Measurements from ENCODE around the gene IFI27L2. TPM values are rescaled to one million over a fixed set of nuclear protein-coding genes. Genes with fewer than 3 reads are reported as not detected.
A peak's percentile ranks its signal among the peaks of the same experiment; 100 is the strongest.

The IFI27L2 gene
- total and polyA plus RNA-seq, 2 experiments from 2014 or later: 95.3 to 170 TPM

GRCh38 chr14:94079891-94080620, 49.3 kb downstream of the IFI27L2 start:
- Histone ChIP-seq H3K27me3 (replicated peaks; ENCODE audit: insufficient read depth) (no peaks in the 10 kb centered on the region), H3K9me3 (ENCODE audit: low read depth) (no peaks in the 10 kb centered on the region), H3K9me2 (ENCODE audit: insufficient read depth) (no peaks in the 10 kb centered on the region), H3K27ac (peak overlapping the region; percentile 86), H3K4me2 (ENCODE audit: unreplicated experiment) (peak overlapping the region; percentile 92), H4K20me1 (ENCODE audit: insufficient read depth) (peaks cover 19% of the 10 kb centered on the region), H3K36me3 (ENCODE audit: low read depth) (peaks cover 25% of the 10 kb centered on the region), H3F3A (ENCODE audit: insufficient read depth) (no peaks in the 10 kb centered on the region), H3K4me1 (ENCODE audit: insufficient read depth) (peaks cover 35% of the 10 kb centered on the region), H2AFZ (peak overlapping the region; percentile 99), H3K4me3 (peak overlapping the region; percentile 87), H3K9ac (peak overlapping the region; percentile 96), H3K79me2 (ENCODE audit: insufficient read depth) (peaks cover 84% of the 10 kb centered on the region)
- 2 to 3% methylated on average over 15 of the region's 15 CpGs for WGBS, 2 experiments (ENCODE audit: low coverage in 1 of 2, low lambda C conversion rate in 2 of 2, missing lambda C conversion rate in 2 of 2)
- in situ Hi-C loops (cut with MboI): no loop called here
- TF ChIP-seq EZH2phosphoT487 (IDR thresholded peaks at IDR 0.05; ENCODE audit: insufficient read depth, low read depth): no peak
- no peak for TF ChIP-seq EZH2 (IDR thresholded peaks at IDR 0.05; ENCODE audit: insufficient read depth, poor library complexity, severe bottlenecking)
- peak; percentile 40 for DNase-seq

GRCh38 chr14:94077823-94078222, 51.6 kb downstream of the IFI27L2 start:
- H2AFZ ChIP-seq: no peak overlapping the region
- no peak for TF ChIP-seq EZH2 (IDR thresholded peaks at IDR 0.05; ENCODE audit: insufficient read depth, poor library complexity, severe bottlenecking)
- TF ChIP-seq EZH2phosphoT487 (IDR thresholded peaks at IDR 0.05; ENCODE audit: insufficient read depth, low read depth): no peak
- H3K9me3 ChIP-seq (ENCODE audit: low read depth): no peaks in the 10 kb centered on the region
- peaks cover 96% of the 10 kb centered on the region for H3K79me2 ChIP-seq (ENCODE audit: insufficient read depth)
- DNase-seq: no peak
- 77 to 83% methylated on average over 5 of the region's 5 CpGs for WGBS, 2 experiments (ENCODE audit: low coverage in 1 of 2, low lambda C conversion rate in 2 of 2, missing lambda C conversion rate in 2 of 2)
- no peak overlapping the region for H3K27ac ChIP-seq
- H3K4me3 ChIP-seq: peak overlapping the region; percentile 87
- peaks cover 19% of the 10 kb centered on the region for H4K20me1 ChIP-seq (ENCODE audit: insufficient read depth)
- H3F3A ChIP-seq (ENCODE audit: insufficient read depth): peaks cover 7% of the 10 kb centered on the region; the same call in 1 of the 2 replicates
- H3K9me2 ChIP-seq (ENCODE audit: insufficient read depth): no peaks in the 10 kb centered on the region
- no peak overlapping the region for H3K9ac ChIP-seq
- peaks cover 35% of the 10 kb centered on the region for H3K4me1 ChIP-seq (ENCODE audit: insufficient read depth)
- H3K36me3 ChIP-seq (ENCODE audit: low read depth): peaks cover 35% of the 10 kb centered on the region
- in situ Hi-C loops (cut with MboI): no loop called here
- peak overlapping the region; percentile 92 for H3K4me2 ChIP-seq (ENCODE audit: unreplicated experiment)
- H3K27me3 ChIP-seq (replicated peaks; ENCODE audit: insufficient read depth): no peaks in the 10 kb centered on the region

Other genes with a start within 250 kb of the IFI27L2 start
- not detected in 2 replicates for gene FAM181A, start 202.3 kb downstream of the IFI27L2 start, total RNA-seq (2014; rRNA removed; shearing (Covaris generic))
- gene FAM181A, start 202.3 kb downstream of the IFI27L2 start, polyA plus RNA-seq (2016; fragmentation: Nextera tagmentation; extraction: Ambion mirVana): not detected in 2 replicates
- gene ASB2, start 153.0 kb downstream of the IFI27L2 start, total RNA-seq (2014; rRNA removed; shearing (Covaris generic)): not detected in 2 replicates
- gene ASB2, start 153.0 kb downstream of the IFI27L2 start, polyA plus RNA-seq (2016; fragmentation: Nextera tagmentation; extraction: Ambion mirVana): 0.06 and 0.18 TPM in 2 replicates
- not detected in 2 replicates for gene CCDC197, start 132.3 kb downstream of the IFI27L2 start, total RNA-seq (2014; rRNA removed; shearing (Covaris generic))
- gene CCDC197, start 132.3 kb downstream of the IFI27L2 start, polyA plus RNA-seq (2016; fragmentation: Nextera tagmentation; extraction: Ambion mirVana): not detected in 2 replicates
- 1.0 and 1.9 TPM in 2 replicates for gene OTUB2, start 103.3 kb downstream of the IFI27L2 start, total RNA-seq (2014; rRNA removed; shearing (Covaris generic))
- gene OTUB2, start 103.3 kb downstream of the IFI27L2 start, polyA plus RNA-seq (2016; fragmentation: Nextera tagmentation; extraction: Ambion mirVana): 1.3 and 1.6 TPM in 2 replicates
- 123 and 125 TPM in 2 replicates for gene DDX24, start 48.4 kb downstream of the IFI27L2 start, total RNA-seq (2014; rRNA removed; shearing (Covaris generic))
- gene DDX24, start 48.4 kb downstream of the IFI27L2 start, polyA plus RNA-seq (2016; fragmentation: Nextera tagmentation; extraction: Ambion mirVana): 143 and 149 TPM in 2 replicates
- 13.5 and 14.2 TPM in 2 replicates for gene IFI27L1, start 48.3 kb downstream of the IFI27L2 start, total RNA-seq (2014; rRNA removed; shearing (Covaris generic))
- gene IFI27L1, start 48.3 kb downstream of the IFI27L2 start, polyA plus RNA-seq (2016; fragmentation: Nextera tagmentation; extraction: Ambion mirVana): 31.8 and 32.6 TPM in 2 replicates
- not detected in 2 replicates for gene IFI27, start 18.9 kb downstream of the IFI27L2 start, total RNA-seq (2014; rRNA removed; shearing (Covaris generic))
- not detected in 2 replicates for gene IFI27, start 18.9 kb downstream of the IFI27L2 start, polyA plus RNA-seq (2016; fragmentation: Nextera tagmentation; extraction: Ambion mirVana)
- gene PPP4R4, start 44.7 kb upstream of the IFI27L2 start, total RNA-seq (2014; rRNA removed; shearing (Covaris generic)): under 0.01 and 0.22 TPM in 2 replicates
- gene PPP4R4, start 44.7 kb upstream of the IFI27L2 start, polyA plus RNA-seq (2016; fragmentation: Nextera tagmentation; extraction: Ambion mirVana): 0.11 TPM in 2 replicates
- gene SERPINA10, start 163.7 kb upstream of the IFI27L2 start, total RNA-seq (2014; rRNA removed; shearing (Covaris generic)): not detected in 2 replicates
- gene SERPINA10, start 163.7 kb upstream of the IFI27L2 start, polyA plus RNA-seq (2016; fragmentation: Nextera tagmentation; extraction: Ambion mirVana): not detected in 2 replicates
- not detected in 2 replicates for gene SERPINA6, start 193.7 kb upstream of the IFI27L2 start, total RNA-seq (2014; rRNA removed; shearing (Covaris generic))
- gene SERPINA6, start 193.7 kb upstream of the IFI27L2 start, polyA plus RNA-seq (2016; fragmentation: Nextera tagmentation; extraction: Ambion mirVana): not detected in 2 replicates
- gene SERPINA2, start 237.1 kb upstream of the IFI27L2 start, total RNA-seq (2014; rRNA removed; shearing (Covaris generic)): not detected in 2 replicates
- gene SERPINA2, start 237.1 kb upstream of the IFI27L2 start, polyA plus RNA-seq (2016; fragmentation: Nextera tagmentation; extraction: Ambion mirVana): not detected in 2 replicates